GM03348 (cell line): ENCODE measurements around the gene FASTKD2.
A peak's percentile ranks its signal among the peaks of the same experiment; 100 is the strongest.

Experiments used
- DNase-seq: peaks from one replicate; pipeline ENCODE4 v3.0.0; 2012; ENCODE audit warnings: low spot score

FASTKD2 gene

GRCh38 chr2:206765242-206766056, at the start of gene FASTKD2, which contains the start of gene MDH1B:
TSS of gene FASTKD2 (plus strand) at chr2:206765606. CDS start at chr2:206766694, 1,088 bp downstream.
TSS of gene MDH1B (minus strand) at chr2:206765328. CDS start at chr2:206765271, 57 bp downstream.
- peak; percentile 96 for DNase-seq

GRCh38 chr2:206716623-206717022, 48.8 kb upstream of the FASTKD2 start:
- no peak for DNase-seq

- DNase-seq, result no peak
These were observed 47.1 kb upstream of the FASTKD2 start, which contains the start of gene DYTN for GRCh38 chr2:206718296-206718695. TSS of gene DYTN (minus strand) at chr2:206718396. CDS start at chr2:206718279, 117 bp downstream.

- DNase-seq, result no peak
These were observed 44.0 kb upstream of the FASTKD2 start for GRCh38 chr2:206721256-206721920.

DNA sequence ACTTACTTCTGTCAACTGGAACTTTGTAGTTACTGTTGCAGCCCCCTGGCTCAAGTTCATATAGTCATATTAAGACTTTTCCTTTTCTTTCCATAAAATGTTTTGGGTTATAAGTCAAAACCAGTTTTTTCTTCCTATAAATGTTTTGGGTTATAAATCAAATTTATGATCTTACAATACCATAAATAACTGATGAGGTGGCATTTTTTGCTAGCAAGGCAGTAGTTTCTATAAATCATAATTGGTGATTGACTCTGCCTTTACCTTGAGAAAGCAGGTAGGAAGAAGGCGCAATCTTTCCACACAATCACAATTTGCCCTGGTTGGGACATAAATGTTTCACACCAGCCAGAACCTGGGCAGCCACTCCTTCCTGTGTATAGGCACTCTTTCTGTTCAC, 42.1 kb upstream of the FASTKD2 start:
- DNase-seq, result no peak

DNA sequence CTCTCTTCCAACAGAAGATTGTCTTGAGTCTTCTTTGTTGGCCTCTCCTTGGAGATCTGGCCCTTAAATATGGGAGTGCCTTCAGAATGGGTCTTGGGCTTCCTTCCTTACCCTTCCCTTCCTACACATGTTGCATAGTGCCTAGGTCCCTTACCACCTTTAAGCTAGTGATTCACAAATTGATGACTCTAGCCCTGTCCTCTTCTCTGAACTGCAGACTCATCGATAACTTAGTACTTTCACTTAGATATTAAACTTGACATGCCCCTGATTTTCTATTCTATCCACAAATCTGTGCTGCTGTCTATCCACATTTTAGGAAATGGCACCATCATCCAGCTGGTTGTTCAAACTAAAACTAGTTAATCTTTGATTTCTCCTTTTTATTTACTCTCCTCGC, 38.1 kb upstream of the FASTKD2 start:
- no peak for DNase-seq

GRCh38 chr2:206728277-206729199, 36.9 kb upstream of the FASTKD2 start:
- peak; percentile 11 for DNase-seq

GRCh38 chr2:206733341-206733740, 32.1 kb upstream of the FASTKD2 start:
- DNase-seq, result no peak

GRCh38 chr2:206736935-206737334, 28.5 kb upstream of the FASTKD2 start:
- no peak for DNase-seq

DNA sequence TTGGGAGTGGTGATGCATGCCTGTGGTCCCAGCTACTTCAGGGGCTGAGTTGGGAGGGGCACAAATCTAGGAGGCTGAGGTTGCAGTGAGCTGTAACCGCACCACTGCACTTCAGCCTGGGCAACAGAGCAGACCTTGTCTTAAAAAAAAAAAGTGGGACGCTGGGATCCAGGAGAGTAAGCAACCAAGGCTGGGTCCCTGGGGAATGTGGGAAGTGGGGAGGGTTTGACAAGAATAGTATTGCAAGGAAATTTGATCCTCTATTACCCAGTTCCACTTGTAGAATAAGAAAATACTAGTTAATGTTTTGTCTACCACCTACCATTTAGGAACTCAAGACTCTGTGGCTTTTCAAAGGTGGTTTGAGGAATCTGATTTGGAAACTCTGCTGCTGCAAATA, 26.1 kb upstream of the FASTKD2 start:
- no peak for DNase-seq

- DNase-seq, result no peak
These were observed 24.6 kb upstream of the FASTKD2 start for GRCh38 chr2:206740800-206741199.

DNA sequence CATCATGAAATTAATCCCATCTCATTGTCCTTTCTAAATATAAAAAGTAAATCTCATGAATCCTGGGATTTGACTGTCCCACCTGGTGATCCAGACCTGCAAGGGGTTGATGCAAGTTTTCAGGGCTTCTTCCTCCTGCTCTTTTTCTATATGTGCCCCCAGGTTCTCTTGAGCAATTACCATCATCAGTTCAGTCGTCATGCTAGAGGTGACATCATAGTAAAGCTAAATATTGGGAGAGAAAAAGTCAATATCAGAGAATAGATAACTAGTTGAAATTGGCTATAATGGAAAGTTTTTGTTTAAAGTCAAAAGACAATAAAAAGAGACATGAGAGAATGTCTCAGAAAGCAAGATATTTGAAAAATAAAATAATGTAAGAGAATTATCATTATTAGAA, 8.6 kb upstream of the FASTKD2 start:
- DNase-seq, result no peak

- no peak for DNase-seq
These were observed 649 bp upstream of the FASTKD2 start for GRCh38 chr2:206764673-206765241.

GRCh38 chr2:206766057-206766930, 888 bp downstream of the FASTKD2 start:
- DNase-seq, result no peak

DNA sequence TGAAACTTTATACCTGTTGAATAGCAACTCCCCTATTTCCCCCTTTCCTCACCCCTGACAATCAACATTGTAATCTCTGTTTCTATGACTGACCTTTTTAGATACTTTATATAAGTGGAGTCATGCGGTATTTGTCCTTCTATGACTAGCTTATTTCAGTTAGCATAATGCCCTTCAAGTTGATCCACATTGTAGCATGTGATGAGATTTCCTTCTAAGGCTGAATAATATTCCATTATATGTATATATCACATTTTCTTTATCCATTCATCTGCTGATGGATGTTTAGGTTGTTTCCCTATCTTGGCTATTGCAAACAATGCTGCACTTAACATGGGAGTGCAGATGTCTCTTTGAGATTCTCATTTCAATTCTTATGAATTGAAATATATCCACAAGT, 9.5 kb downstream of the FASTKD2 start:
- DNase-seq, result no peak

GRCh38 chr2:206776432-206776831, 11.0 kb downstream of the FASTKD2 start:
- DNase-seq, result no peak

- no peak for DNase-seq
These were observed 15.3 kb downstream of the FASTKD2 start for GRCh38 chr2:206780671-206781070.

- no peak for DNase-seq
These were observed 18.3 kb downstream of the FASTKD2 start for GRCh38 chr2:206783718-206784117.

DNA sequence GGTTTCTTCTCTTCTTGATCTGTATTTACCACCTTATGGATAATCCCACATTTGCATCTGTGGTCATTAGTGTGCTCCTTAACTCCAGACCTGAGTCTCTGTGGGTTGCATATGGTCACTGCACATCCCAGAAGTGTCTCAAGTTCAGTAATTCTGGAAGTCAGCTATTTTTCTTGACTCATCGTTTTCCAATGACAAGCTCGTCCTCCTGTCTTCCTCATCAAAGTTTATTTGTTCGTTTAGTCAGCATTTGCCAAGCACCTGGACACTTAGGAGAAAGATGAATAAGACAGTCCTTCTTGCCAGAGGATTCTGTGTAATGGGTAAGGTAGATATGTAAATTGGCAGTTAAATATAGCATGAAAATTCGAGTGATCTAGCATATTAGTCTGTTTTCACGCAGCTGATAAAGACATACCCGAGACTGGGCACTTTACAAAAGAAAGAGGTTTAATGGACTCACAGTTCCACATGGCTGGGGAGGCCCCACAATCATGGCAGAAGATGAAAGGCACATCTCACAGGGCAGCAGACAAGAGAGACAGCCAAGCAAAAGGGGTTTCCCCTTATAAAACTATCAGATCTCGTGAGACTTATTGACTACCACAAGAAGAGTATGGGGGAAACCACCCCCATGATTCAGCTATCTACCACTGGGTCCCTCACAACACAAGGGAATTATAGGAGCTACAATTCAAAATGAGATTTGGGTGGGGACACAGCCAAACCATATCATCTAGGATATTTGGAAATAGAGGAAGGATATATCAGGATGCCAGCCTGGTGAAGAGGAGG, 19.4 kb downstream of the FASTKD2 start:
- no peak for DNase-seq
